ENCODE measurements around the gene VTN.

- TF ChIP-seq, protein P1, sequence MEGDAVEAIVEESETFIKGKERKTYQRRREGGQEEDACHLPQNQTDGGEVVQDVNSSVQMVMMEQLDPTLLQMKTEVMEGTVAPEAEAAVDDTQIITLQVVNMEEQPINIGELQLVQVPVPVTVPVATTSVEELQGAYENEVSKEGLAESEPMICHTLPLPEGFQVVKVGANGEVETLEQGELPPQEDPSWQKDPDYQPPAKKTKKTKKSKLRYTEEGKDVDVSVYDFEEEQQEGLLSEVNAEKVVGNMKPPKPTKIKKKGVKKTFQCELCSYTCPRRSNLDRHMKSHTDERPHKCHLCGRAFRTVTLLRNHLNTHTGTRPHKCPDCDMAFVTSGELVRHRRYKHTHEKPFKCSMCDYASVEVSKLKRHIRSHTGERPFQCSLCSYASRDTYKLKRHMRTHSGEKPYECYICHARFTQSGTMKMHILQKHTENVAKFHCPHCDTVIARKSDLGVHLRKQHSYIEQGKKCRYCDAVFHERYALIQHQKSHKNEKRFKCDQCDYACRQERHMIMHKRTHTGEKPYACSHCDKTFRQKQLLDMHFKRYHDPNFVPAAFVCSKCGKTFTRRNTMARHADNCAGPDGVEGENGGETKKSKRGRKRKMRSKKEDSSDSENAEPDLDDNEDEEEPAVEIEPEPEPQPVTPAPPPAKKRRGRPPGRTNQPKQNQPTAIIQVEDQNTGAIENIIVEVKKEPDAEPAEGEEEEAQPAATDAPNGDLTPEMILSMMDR (IDR thresholded peaks at IDR 0.05), result no peak
- no peak for TF ChIP-seq POLR2AphosphoS5 (IDR thresholded peaks at IDR 0.05)
Observed at GRCh38 chr17:28344435-28344901, 25.6 kb downstream of the VTN start.

All from breast epithelium (tissue), 3 donors.